GM19452 (cell line): ENCODE measurements around the gene SMAD3.
A peak's percentile ranks its signal among the peaks of the same experiment; 100 is the strongest.
"Not testable (repeated sequence)": the region's sequence is repeated elsewhere in the genome, so short reads cannot be mapped to it uniquely, and the experiment has no call there.

Experiments
- ATAC-seq: cut with Tn5 transposase; IDR thresholded peaks from one replicate; pipeline ENCODE4 v1.9.1; 2021; ENCODE audit not compliant: unreplicated experiment

The SMAD3 gene

DNA sequence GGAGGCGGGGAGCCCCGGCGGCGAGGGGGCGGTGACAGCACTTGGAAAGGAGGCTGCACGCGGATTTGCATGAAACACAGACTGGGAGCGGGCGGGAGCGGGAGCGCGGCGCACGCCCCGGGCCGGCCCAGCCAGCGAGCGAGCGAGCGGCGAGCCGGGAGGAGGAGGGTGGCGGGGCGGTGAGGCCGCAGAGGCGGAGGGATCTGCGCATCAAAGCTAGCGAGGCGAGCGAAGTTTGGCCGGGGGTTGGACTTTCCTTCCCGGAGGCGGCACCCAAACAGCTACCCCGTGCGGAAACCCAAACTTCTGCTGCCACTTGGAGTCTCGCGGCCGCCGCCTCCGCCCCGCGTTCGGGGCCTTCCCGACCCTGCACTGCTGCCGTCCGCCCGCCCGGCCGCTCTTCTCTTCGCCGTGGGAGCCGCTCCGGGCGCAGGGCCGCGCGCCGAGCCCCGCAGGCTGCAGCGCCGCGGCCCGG lies at the start of gene SMAD3:
SMAD3 (plus strand) TSS at position 72 of the 475 bp plus-strand sequence. CDS start 553 bp downstream, outside the sequence.
- ATAC-seq, result peak; percentile 48

DNA sequence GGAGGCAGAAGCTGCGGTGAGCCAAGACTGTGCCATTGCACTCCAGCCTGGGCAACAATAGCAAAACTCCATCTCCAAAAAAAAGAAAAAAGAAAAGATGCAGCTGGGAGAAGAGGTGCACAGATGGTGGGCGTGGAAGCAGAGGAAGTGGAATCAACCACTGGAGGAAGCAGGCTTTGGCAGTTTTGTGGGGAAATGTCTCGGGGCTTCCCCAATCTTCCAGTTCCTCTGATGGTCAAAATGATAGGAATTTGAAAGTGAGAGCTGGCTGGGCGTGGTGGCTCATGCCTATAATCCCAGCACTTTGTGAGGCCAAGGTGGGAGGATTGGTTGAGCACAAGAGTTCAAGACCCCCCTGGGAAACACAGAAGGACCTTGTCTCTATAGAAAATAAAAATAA lies 48.1 kb upstream of the SMAD3 start:
- ATAC-seq, result no peak

DNA sequence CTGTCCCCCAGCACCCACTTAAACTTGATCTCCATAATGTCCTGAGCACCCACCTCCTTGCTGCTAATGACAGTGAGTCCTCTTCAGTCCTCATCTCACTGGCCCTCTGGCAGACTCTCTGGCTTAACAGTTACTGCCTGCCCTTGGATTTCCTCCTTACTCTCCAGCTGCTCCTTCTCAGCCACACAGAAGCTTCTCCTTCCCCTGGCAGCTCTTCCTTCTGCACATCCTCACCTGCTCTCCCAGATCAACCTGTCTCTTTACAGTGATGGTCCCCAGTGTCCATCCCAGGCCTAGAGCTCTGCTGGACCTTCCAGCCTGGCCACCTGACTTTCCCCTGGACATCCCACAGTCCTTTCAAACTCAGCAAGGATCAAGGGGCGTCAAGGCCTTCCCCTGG lies 47.4 kb upstream of the SMAD3 start:
- ATAC-seq, result no peak

DNA sequence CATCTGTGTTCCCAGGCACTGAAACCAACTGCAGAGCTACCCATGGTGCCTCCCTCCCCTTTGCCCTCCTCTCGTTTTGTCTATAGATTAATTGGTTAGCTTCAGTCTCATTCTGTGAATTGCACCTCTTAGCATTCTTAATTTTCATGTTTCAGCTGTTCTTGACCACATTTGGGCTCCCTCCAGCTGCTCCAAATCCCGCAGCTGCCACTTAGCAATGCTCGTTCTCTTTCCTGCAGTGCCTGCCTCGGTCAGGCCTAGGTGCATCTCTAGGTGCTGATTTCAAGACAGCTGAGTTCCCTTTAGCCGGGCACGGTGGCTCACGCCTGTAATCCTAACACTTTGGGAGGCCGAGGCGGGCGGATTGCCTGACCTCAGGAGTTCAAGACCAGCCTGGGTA lies 47.0 kb upstream of the SMAD3 start:
- no peak for ATAC-seq

DNA sequence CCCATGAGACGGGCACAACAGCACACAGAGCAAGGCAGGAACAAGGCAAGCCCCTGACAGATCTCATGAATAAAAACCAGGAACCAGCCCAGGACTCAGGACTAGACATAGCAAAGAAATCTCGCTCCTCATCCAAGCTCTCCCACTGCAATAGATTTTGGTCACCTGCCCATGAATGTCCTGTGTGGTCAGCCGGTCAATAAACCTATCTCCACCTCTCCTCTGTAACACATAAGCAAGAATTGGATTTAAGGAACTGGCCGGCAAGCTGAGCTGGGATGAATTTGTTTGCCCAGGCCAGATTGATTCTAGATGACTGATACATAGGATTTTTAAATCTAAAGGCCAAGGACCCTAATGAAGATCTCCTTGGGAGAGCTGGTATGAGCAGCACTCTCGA lies 46.3 kb upstream of the SMAD3 start:
- no peak for ATAC-seq

DNA sequence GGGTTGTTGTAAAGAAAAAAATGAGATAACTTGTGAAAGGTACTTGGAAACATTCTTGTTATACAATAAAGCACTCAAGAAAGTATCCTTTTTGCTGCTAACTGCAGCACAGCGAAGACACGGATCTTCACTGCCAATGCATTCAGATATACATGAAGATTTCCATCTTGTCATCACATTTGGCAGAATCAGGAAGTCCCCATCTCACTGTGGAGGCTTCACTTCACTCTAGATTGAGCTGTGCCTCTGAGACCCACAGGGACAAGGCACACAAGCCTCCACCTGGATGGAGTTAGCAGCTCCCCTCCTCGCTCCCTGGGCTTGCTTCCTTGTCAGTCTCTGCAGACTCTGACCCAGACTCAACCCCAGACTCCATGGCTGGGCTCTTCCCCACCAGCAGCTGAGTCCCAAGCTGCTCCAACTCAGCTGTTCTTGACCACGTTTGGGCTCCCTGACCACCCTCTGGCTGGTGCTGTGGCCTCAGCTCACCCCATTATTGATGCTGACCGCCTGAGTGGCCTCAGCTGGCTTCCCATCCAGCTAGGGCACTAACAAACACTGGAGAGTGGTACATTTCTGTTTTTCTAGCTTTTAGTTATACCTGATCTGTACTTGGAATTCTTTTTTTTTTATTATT lies 45.4 kb upstream of the SMAD3 start:
- ATAC-seq, result no peak

DNA sequence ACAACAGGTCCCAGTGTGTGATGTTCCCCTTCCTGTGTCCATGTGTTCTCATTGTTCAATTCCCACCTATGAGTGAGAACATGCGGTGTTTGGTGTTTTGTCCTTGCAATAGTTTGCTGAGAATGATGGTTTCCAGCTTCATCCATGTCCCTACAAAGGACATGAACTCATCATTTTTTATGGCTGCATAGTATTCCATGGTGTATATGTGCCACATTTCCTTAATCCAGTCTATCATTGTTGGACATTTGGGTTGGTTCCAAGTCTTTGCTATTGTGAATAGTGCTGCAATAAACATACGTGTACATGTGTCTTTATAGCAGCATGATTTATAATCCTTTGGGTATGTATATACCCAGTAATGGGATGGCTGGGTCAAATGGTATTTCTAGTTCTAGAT lies 44.7 kb upstream of the SMAD3 start:
- ATAC-seq, result not testable (repeated sequence)

DNA sequence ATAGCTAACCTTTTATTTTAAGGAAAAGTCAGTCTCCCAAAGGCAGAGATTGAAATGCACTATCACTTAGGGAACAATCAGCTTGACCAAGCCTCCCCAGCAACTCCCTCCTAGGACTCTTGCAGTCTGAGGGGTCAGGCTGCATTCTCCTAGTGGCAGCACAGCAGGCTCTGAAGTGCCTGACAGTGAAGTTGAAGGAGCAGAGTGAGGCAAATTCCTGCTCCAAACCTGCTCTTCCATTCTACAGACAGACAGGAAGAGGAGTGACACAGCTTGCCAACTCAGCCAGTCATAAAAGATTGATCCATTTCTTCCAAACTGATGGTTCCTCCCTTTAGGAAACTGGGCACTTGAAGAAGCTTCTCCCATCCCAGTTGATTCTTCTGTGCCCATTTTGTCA lies 43.9 kb upstream of the SMAD3 start:
- no peak for ATAC-seq

DNA sequence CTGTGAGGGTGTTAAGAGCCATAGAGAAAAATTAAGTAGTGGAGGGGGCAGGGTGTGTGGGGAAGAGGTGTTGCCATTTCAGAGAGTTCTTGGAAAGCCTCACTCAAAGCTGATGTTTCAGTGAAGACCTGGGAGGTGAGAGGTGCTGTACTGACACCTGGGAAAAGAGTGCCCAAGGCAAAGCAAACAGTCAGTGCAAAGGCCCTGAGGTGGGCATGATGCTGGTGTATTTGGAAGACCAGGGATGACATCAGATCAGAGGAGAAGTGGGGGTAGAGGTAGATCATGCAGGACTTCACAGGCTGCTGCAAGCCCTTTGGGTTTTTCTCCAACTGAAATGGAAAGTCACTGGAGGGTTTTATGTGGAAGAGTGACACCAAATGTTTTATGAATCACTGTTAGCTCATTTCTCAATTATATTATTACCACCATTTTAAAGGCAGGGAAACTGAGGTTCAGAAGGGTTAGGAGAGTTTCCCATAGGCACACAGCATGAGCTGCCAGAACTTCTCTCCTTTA lies 42.8 kb upstream of the SMAD3 start:
- no peak for ATAC-seq

DNA sequence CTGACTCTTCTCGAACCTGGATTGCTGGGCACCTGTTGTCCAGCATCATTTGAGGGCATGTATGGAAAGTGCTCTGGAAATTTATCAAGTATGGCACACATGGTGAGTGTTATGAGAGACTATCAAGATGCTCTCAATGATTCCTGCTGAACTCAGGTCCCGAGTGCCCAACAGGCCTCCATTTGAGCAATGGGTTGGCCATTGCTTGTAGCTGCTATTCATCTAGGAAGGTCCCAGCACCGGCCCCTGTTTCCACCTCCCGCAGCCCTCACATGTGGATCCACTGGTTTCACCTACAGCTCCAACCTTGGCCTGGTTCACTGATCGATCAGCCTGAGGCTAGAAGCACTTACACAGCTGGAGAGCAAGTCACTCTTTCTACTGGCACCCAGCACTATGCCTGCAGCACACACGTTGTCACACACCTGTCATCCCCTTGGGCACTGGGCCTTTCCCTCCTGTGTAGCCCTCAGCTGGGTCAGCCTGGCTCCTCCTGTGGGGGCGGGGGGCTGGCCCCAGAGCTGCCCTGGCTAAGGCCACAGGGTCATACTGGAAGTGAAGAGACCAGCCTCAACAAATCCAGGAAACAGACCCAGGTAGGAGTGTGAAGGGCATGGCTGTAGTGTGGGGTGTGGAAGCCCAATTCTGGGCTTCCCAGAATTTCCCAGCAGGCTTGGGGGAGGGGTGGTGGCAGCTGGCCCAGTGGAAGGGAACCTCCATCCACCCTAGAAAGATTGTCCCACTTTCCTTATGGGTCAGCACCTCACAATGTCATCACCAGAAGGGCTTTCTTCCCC lies 41.7 kb upstream of the SMAD3 start:
- no peak for ATAC-seq

DNA sequence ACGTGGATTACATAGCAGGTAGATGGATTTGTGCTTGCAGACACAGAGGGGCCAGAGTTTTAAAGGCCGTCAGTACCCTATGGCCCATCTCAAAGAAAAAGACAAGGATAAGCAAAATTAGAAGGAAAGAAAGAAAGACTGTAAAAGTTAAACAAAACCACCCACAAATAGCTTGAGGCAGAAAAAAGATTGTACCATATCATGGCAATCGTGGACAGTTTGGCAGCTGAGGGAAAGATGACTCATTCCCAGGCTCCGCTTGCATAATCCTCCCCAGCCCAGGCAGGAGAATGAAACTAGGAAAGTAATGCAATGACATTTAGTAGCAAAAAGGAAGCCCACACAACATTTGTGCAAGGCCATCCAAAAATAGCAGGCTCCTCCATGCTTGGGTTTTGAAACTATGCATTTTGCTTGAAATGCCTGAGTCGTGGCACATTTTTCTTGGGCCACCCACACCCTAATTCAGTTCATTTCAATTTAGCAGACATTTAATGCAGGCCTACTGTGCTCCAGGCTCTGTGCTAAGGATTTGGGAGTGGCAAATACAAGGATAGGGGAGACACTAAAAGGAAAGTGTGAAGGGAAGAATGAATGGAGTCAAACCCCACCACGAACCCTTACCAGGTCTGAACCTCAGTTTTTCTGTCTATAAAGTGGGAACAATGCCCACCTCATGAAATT lies 40.9 kb upstream of the SMAD3 start:
- no peak for ATAC-seq

DNA sequence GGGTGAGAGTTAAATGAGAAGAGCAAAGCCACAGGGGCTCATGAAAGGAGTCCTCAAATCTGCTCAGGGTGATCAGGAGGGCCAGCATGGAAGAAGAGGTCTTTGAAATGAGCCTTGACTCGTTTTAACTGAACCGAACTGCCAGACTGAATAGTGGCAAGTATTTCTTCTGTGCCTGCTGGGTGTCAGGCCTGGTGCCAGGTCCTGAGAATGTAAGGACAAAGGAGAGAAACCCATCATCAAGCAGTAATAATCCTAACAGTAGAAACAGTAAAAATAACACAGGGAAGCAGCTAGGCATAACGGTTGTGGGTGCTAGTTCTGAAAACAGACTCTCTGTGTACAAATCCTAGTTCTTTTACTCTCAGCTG lies 40.4 kb upstream of the SMAD3 start:
- no peak for ATAC-seq

DNA sequence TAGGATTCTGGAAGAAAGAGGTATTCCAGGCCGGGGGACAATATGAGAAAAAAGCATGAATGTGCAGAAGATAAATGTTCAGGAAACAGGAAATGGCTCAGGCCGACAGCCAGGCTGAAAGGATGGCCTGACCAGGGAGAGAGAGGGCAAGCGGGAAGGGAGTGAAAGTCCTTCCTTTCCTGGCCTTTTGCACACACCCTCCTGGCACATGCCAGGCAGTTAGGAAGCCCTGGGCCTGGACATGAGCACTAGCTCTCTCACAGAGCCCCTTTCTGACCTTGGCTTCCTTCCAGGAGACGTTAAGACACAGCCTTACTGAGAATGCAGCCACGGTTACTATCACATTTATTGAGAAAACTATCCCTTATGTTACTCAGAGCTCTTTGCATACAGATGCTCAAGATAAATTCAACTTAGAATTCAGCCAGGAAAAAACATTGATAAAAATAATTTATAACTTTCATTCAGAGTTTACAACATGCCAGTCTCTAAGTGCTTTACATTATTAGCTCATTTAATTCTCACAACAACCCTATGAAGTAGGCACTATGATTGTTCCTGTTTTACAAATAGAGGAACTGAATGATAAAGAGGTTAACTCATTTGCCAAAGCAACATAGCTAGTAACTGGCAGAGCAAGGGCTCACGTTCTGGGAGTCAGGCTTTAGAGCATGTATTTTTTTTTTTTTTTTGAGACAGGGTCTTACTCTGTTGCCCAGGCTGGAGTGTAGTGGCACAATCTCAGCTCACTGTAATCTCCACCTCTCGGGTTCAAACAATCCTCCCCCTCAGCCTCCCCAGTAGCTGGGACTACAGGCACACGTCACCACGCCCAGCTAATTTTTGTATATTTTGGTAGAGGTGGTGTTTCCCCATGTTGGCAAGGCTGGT lies 39.4 kb upstream of the SMAD3 start:
- no peak for ATAC-seq

DNA sequence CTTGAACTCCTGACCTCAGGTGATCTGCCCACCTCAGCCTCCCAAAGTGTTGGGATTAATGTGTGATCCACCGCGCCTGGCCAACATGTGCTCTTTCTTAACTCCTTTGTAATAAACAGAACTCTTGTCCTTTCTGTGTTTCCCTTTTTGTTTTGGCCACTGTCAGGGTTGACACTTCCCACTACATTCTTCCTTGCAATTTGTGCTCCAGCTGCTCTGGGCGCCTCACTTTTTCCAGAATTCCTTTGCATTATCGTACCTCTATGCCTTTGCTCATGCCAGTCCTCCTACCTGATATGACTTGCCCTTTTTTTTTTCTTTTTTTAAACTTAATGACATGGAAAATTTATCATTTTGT lies 38.8 kb upstream of the SMAD3 start:
- no peak for ATAC-seq

DNA sequence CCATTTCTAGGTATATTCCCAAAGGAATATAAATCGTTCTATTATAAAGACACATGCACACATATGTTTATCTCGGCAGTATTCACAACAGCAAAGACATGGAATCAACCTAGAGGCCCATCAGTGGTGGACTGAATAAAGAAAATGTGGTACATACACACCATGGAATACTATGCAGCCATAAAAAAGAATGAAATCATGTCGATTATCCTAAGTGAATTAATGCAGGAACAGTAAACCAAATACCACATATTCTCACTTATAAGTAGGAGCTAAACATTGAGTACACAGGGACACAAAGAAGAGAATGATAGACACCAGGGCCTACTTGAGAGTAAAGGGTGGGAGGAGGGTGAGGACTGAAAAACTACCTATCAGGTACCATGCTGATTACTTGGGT lies 37.0 kb upstream of the SMAD3 start:
- not testable (repeated sequence) for ATAC-seq

DNA sequence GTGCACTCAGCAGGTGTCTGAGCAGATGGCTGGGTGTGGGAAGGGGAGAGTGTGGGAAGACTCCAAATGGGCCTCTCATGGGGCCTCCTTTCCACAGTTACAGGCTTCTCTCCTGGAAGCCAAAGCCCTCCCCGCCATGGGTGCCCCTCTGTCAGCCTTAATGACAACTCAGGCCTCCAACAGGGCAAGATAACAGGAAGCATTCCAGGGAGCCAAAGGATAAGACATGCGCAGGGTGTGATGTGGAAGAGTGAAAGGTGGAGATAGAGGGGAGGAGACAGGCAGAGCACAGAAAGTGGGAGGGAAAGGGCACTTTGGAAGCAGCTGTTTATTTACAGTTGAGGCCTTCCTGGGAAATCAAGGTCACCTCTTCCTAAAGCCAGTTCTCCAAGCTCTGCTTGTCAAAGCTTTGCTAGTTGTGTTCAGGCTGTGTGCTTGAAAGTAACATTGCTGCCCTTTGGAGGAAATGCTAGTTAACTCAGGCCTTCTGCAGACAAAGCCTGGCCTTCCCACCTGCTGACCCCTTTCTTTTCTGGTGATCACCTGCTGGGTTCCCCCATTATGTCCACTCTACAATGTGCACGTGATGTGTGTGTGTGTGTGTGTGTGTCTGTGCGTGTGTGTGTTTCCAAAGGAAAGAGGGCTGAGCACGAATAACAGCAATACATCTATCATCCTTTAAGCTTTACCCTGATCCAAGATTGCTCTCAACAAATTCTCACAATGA lies 35.2 kb upstream of the SMAD3 start:
- ATAC-seq, result no peak

DNA sequence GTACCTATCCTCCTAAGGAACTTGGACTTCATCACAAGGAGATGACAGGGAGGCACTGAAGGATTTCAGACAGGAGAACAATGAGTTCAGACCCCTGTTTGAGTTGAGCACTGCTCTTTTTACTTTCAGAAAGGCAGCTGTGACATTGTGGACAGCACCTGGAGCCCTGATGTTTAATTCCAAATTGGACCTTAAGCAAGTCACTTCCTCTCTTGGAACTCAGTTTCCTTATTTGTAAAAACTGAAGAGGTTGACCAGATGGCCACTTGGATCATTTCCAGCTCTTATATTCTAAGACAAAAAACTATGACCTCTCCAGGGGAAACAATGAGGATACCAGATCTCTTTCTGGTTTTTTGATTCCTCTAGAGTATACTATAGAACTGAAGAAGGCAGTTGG lies 34.1 kb upstream of the SMAD3 start:
- ATAC-seq, result no peak

DNA sequence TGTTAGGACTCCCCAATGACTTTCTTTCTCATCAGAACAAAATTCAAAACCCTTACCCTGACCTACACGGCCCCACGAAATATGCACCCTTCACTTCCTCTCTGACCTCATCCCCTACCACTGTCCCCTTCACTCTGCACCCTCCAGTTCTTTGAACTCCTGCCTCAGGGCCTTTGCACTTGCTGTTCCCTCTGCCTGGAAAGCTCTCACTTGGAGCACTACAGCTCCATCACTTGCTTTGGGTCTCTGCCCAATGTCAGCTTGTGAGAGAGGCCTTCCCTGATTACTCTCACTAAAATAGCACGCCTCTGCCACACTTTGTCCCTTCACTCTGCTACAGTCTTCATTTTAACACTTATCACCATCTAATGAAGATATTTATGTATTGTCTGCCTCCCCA lies 32.8 kb upstream of the SMAD3 start:
- ATAC-seq, result no peak

DNA sequence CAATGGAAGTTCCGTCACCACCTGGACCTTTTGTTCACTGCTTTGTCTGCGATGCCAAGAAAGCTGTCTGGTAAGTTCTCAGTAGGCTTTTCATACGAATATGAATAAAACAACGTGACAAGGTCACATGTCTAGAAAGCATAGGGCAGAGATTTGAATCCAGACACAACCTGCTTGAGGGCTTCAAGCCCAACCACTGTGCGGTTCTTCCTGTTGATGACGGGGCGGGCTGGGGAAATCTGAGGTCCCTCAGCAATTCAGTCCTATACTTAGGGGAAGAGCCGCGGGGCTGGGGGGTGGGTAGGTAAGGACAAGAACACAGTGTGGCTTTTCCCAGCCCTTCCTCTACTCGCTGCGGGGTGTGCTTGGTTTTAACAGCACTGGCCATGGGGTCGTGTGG lies 32.4 kb upstream of the SMAD3 start:
- ATAC-seq, result no peak

DNA sequence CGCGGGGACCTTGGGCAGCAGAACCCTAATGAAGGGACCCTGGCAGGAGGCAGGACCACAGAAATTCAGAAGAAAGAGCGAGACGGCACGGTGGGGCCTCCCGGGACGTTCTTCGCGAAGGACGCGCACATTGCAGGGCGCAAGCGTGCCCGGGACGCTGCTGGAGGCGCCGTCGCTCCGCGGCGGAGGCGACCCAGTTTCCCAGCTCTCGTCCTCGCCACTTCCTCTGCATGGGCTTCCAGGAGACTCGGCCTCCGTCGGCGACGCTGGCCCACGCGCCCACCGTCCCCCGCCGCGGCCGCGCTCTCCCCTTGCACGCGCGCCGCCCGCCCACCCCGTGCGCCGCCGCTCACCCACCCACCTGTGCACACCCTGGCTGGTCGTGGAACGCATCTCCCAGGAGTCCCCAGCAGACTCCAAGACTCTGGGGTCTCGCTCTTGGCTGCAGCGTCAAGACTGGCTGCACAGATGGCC lies 31.8 kb upstream of the SMAD3 start:
- no peak for ATAC-seq
